ENCODE results near the gene BRD3OS. TPM values are rescaled to one million over a fixed set of nuclear protein-coding genes. Genes with fewer than 3 reads are reported as not detected.

Gene BRD3OS
- total RNA-seq, 1 donor from 2014 or later: 20.2 TPM

GRCh38 chr9:134004881-134005280, 20.4 kb upstream of the BRD3OS start:
- no peak overlapping the region for H2AFZ ChIP-seq (ENCODE audit: low read depth, low read length)
- no peak overlapping the region for H3K4me3 ChIP-seq (ENCODE audit: insufficient read depth, low read depth, low read length)
- H3K9ac ChIP-seq (ENCODE audit: low read length): no peak overlapping the region
- TF ChIP-seq EZH2 (IDR thresholded peaks at IDR 0.05; ENCODE audit: insufficient read depth, low read length): no peak
- no peak for TF ChIP-seq CTCF (IDR thresholded peaks at IDR 0.05; ENCODE audit: insufficient read depth, low read depth, low read length)
- H3K27ac Mint-ChIP-seq (ENCODE audit: unreplicated experiment): peak overlapping the region; percentile 55
- peaks cover 43% of the 10 kb centered on the region for H3K27me3 Mint-ChIP-seq (ENCODE audit: low read depth, unreplicated experiment)
- H3K27ac ChIP-seq (ENCODE audit: low read depth, low read length): no peak overlapping the region
- no peak overlapping the region for H3K4me2 ChIP-seq (ENCODE audit: low read length)
- no peaks in the 10 kb centered on the region for H3K79me2 ChIP-seq (ENCODE audit: insufficient read depth, low read length)
- H4K20me1 ChIP-seq (ENCODE audit: insufficient read depth, low read length): no peaks in the 10 kb centered on the region
- no peaks in the 10 kb centered on the region for H3K36me3 ChIP-seq (ENCODE audit: insufficient read depth, low read length)
- DNase-seq (ENCODE audit: low read depth): no peak
- no peak for FAIRE-seq
- H3K4me1 ChIP-seq (ENCODE audit: insufficient read depth, low read length): no peaks in the 10 kb centered on the region
- peaks cover 5% of the 10 kb centered on the region for H3K27me3 ChIP-seq (ENCODE audit: insufficient read depth, low read length)
- no peaks in the 10 kb centered on the region for H3K9me3 ChIP-seq (ENCODE audit: insufficient read depth, low read depth, low read length)
- H3K4me1 Mint-ChIP-seq (ENCODE audit: low read depth, unreplicated experiment): no peaks in the 10 kb centered on the region
- H3K4me3 Mint-ChIP-seq (ENCODE audit: unreplicated experiment): no peak overlapping the region
- no peaks in the 10 kb centered on the region for H3K36me3 Mint-ChIP-seq (ENCODE audit: low read depth, unreplicated experiment)
- peaks cover 4% of the 10 kb centered on the region for H3K9me3 Mint-ChIP-seq (ENCODE audit: unreplicated experiment)

- FAIRE-seq: no peak
- no peaks in the 10 kb centered on the region for H3K36me3 Mint-ChIP-seq (ENCODE audit: low read depth, unreplicated experiment)
- peaks cover 4% of the 10 kb centered on the region for H3K9me3 Mint-ChIP-seq (ENCODE audit: unreplicated experiment)
- no peak overlapping the region for H3K4me3 Mint-ChIP-seq (ENCODE audit: unreplicated experiment)
- Histone ChIP-seq H3K4me3 (ENCODE audit: insufficient read depth, low read depth, low read length) (no peak overlapping the region), H3K4me2 (ENCODE audit: low read length) (no peak overlapping the region), H3K27ac (ENCODE audit: low read depth, low read length) (no peak overlapping the region), H3K9ac (ENCODE audit: low read length) (no peak overlapping the region), H3K4me1 (ENCODE audit: insufficient read depth, low read length) (no peaks in the 10 kb centered on the region), H3K9me3 (ENCODE audit: insufficient read depth, low read depth, low read length) (no peaks in the 10 kb centered on the region), H3K27me3 (ENCODE audit: insufficient read depth, low read length) (peaks cover 5% of the 10 kb centered on the region), H4K20me1 (ENCODE audit: insufficient read depth, low read length) (no peaks in the 10 kb centered on the region), H3K36me3 (ENCODE audit: insufficient read depth, low read length) (no peaks in the 10 kb centered on the region), H2AFZ (ENCODE audit: low read depth, low read length) (no peak overlapping the region), H3K79me2 (ENCODE audit: insufficient read depth, low read length) (no peaks in the 10 kb centered on the region)
- no peak for TF ChIP-seq CTCF (IDR thresholded peaks at IDR 0.05; ENCODE audit: insufficient read depth, low read depth, low read length)
- no peak for TF ChIP-seq EZH2 (IDR thresholded peaks at IDR 0.05; ENCODE audit: insufficient read depth, low read length)
- H3K27me3 Mint-ChIP-seq (ENCODE audit: low read depth, unreplicated experiment): peaks cover 38% of the 10 kb centered on the region
- H3K4me1 Mint-ChIP-seq (ENCODE audit: low read depth, unreplicated experiment): no peaks in the 10 kb centered on the region
- H3K27ac Mint-ChIP-seq (ENCODE audit: unreplicated experiment): no peak overlapping the region
- no peak for DNase-seq (ENCODE audit: low read depth)
These were observed 19.9 kb upstream of the BRD3OS start for GRCh38 chr9:134005381-134005780.

GRCh38 chr9:134007150-134007549, 18.1 kb upstream of the BRD3OS start:
- peaks cover 31% of the 10 kb centered on the region for H3K27me3 Mint-ChIP-seq (ENCODE audit: low read depth, unreplicated experiment)
- no peak overlapping the region for H2AFZ ChIP-seq (ENCODE audit: low read depth, low read length)
- no peaks in the 10 kb centered on the region for H3K4me1 Mint-ChIP-seq (ENCODE audit: low read depth, unreplicated experiment)
- H3K27me3 ChIP-seq (ENCODE audit: insufficient read depth, low read length): peaks cover 5% of the 10 kb centered on the region
- TF ChIP-seq EZH2 (IDR thresholded peaks at IDR 0.05; ENCODE audit: insufficient read depth, low read length) (no peak), CTCF (IDR thresholded peaks at IDR 0.05; ENCODE audit: insufficient read depth, low read depth, low read length) (no peak)
- no peak overlapping the region for H3K27ac Mint-ChIP-seq (ENCODE audit: unreplicated experiment)
- H3K4me1 ChIP-seq (ENCODE audit: insufficient read depth, low read length): no peaks in the 10 kb centered on the region
- no peak overlapping the region for H3K4me3 Mint-ChIP-seq (ENCODE audit: unreplicated experiment)
- H3K79me2 ChIP-seq (ENCODE audit: insufficient read depth, low read length): no peaks in the 10 kb centered on the region
- H3K9me3 ChIP-seq (ENCODE audit: insufficient read depth, low read depth, low read length): no peaks in the 10 kb centered on the region
- H3K36me3 ChIP-seq (ENCODE audit: insufficient read depth, low read length): no peaks in the 10 kb centered on the region
- H3K9ac ChIP-seq (ENCODE audit: low read length): no peak overlapping the region
- FAIRE-seq (no peak), DNase-seq (ENCODE audit: low read depth) (no peak)
- no peak overlapping the region for H3K27ac ChIP-seq (ENCODE audit: low read depth, low read length)
- no peak overlapping the region for H3K4me2 ChIP-seq (ENCODE audit: low read length)
- no peak overlapping the region for H3K4me3 ChIP-seq (ENCODE audit: insufficient read depth, low read depth, low read length)
- H3K9me3 Mint-ChIP-seq (ENCODE audit: unreplicated experiment): peaks cover 9% of the 10 kb centered on the region
- H4K20me1 ChIP-seq (ENCODE audit: insufficient read depth, low read length): no peaks in the 10 kb centered on the region
- no peaks in the 10 kb centered on the region for H3K36me3 Mint-ChIP-seq (ENCODE audit: low read depth, unreplicated experiment)

Measured in astrocyte (in vitro differentiated cells and primary cell).